ENCODE measurements around the gene MLST8.

- TF ChIP-seq CTCF (IDR thresholded peaks at IDR 0.05) (no peak), POLR2A (IDR thresholded peaks at IDR 0.05) (no peak)
Measured at GRCh38 chr16:2179107-2179501, 26.1 kb upstream of the MLST8 start.

Measured in body of pancreas (tissue), 4 donors.